Body of pancreas (tissue), 4 donors: ENCODE data around the gene TNFAIP8L2. TPM values are rescaled to one million over a fixed set of nuclear protein-coding genes. Genes with fewer than 3 reads are reported as not detected.
"Not testable (repeated sequence)": the region's sequence is repeated elsewhere in the genome, so short reads cannot be mapped to it uniquely, and the experiment has no call there.

ENCODE experiments used
- ATAC-seq: fragments of 150-250 bp; one replicate; pipeline ENCODE4 v1.9.1; 2016
- DNase-seq, 4 donors: peaks; one replicate each; pipeline ENCODE4 v3.0.0-alpha.2; 2019
- H3K27ac ChIP-seq, 4 donors: fragments of 200-600 bp; sonication (generic); 1 replicate in 3 of 4; 2 replicates in 1 of 4; pipeline versions ENCODE4 v1.5.1 to v1.6.1; 2016 to 2019; ENCODE audit warnings: mild to moderate bottlenecking in 1 of 4, mixed read lengths in 1 of 4, moderate library complexity in 1 of 4
- H3K27me3 ChIP-seq, 2 donors: fragments of 200-600 bp; sonication (generic); one replicate each; pipeline ENCODE4 v1.6.0; 2016; ENCODE audit warnings: mild to moderate bottlenecking in 1 of 2
- H3K36me3 ChIP-seq, 2 donors: fragments of 200-600 bp; sonication (generic); replicated peaks in 1 of 2; 2 replicates each; pipeline ENCODE4 v1.5.1; 2016; ENCODE audit warnings: low read depth in 2 of 2; ENCODE audit not compliant: insufficient read depth in 1 of 2
- H3K4me1 ChIP-seq: fragments of 200-600 bp; sonication (generic); one replicate; pipeline ENCODE4 v1.6.0; 2016
- H3K4me3 ChIP-seq, 2 donors: fragments of 200-600 bp; sonication (generic); 1 replicate in 1 of 2; 2 replicates in 1 of 2; pipeline ENCODE4 v1.5.1; 2016 to 2019
- H3K9me3 ChIP-seq, 3 donors: fragments of 200-600 bp; sonication (generic); 1 replicate in 2 of 3; 2 replicates in 1 of 3; pipeline ENCODE4 v1.5.1; 2016
- CTCF ChIP-seq, 7 experiments: fragments of 450-650 bp in 4 of 7; fragments of 200-600 bp in 3 of 7; sonication (generic) in 3 of 7; IDR thresholded peaks; one replicate each; pipeline ENCODE4 v1.5.1; 2016 to 2019; ENCODE audit warnings: antibody characterized with exemption in 7 of 7
- POLR2A ChIP-seq, 3 donors: fragments of 450-650 bp; IDR thresholded peaks; one replicate each; pipeline ENCODE4 v1.6.1; 2016; ENCODE audit warnings: antibody characterized with exemption in 3 of 3, mild to moderate bottlenecking in 2 of 3
- WGBS, 2 donors: methylation state at CpG; one replicate each; pipeline ENCODE4 v1.1.5; 2017; 5-methylcytosine and 5-hydroxymethylcytosine counted together
- intact Hi-C: fragments of 100-400 bp; cut with DNase I; formaldehyde crosslinking; loops from one replicate; pipeline ENCODE4 v1.15.1; 2023
- total RNA-seq, 2 donors: library from RNA; depleted of rRNA; stranded (reverse); fragments of >200 nt; gene quantifications; one replicate each; pipeline ENCODE4 v1.1.0, GENCODE V29; 2016

TNFAIP8L2 gene
- total RNA-seq, 2 donors from 2014 or later = 0.99 to 1.6 TPM

- Histone ChIP-seq H3K27me3 (no peaks in the 10 kb centered on the region), H3K36me3 (peaks cover 0 to 24% of the 10 kb centered on the region in 2 donors), H3K27ac (no peak overlapping the region), H3K4me3 (no peak overlapping the region), H3K4me1 (no peaks in the 10 kb centered on the region), H3K9me3 (no peaks in the 10 kb centered on the region)
- WGBS, 2 donors = 93 to 97% methylated on average over 16 to 17 of the region's 17 CpGs
- DNase-seq (no peak), ATAC-seq (no peak)
- TF ChIP-seq POLR2A (IDR thresholded peaks at IDR 0.05) = no peak
- no peak for TF ChIP-seq CTCF (IDR thresholded peaks at IDR 0.05)
- intact Hi-C loops = no loop called here
Measured at GRCh38 chr1:151176514-151177045, 20.1 kb downstream of the TNFAIP8L2 start.

GRCh38 chr1:151184211-151184610 is 27.8 kb downstream of the TNFAIP8L2 start:
- 86 to 92% methylated on average over 10 of the region's 10 CpGs for WGBS, 2 donors
- intact Hi-C loops = no loop called here
- H3K27ac ChIP-seq = no peak overlapping the region
- no peaks in the 10 kb centered on the region for H3K27me3 ChIP-seq
- no peak overlapping the region for H3K4me3 ChIP-seq
- no peak for TF ChIP-seq CTCF (IDR thresholded peaks at IDR 0.05)
- TF ChIP-seq POLR2A (IDR thresholded peaks at IDR 0.05) = no peak
- H3K36me3 ChIP-seq = peaks cover 9 to 38% of the 10 kb centered on the region in 2 donors
- H3K4me1 ChIP-seq = peaks cover 12% of the 10 kb centered on the region
- no peaks in the 10 kb centered on the region for H3K9me3 ChIP-seq
- DNase-seq (no peak), ATAC-seq (no peak)

- TF ChIP-seq POLR2A (IDR thresholded peaks at IDR 0.05) = no peak
- no peak for TF ChIP-seq CTCF (IDR thresholded peaks at IDR 0.05)
- Histone ChIP-seq H3K27me3 (no peaks in the 10 kb centered on the region), H3K4me1 (peaks cover 18% of the 10 kb centered on the region), H3K4me3 (no peak overlapping the region), H3K9me3 (no peaks in the 10 kb centered on the region), H3K27ac (no peak overlapping the region), H3K36me3 (peaks cover 9 to 26% of the 10 kb centered on the region in 2 donors)
- ATAC-seq (no peak), DNase-seq (peak in 1 of 4 donors; percentile 9)
- intact Hi-C loops = no loop called here
- 68 to 88% methylated on average over 1 of the region's 1 CpG for WGBS, 2 donors
Measured at GRCh38 chr1:151187205-151187604, 30.8 kb downstream of the TNFAIP8L2 start.

- DNase-seq, ATAC-seq, H3K9me3 ChIP-seq, H3K27me3 ChIP-seq, H3K4me3 ChIP-seq, intact Hi-C loops, H3K27ac ChIP-seq: not testable (repeated sequence)
- WGBS, 2 donors = 34 to 43% methylated on average over 5 to 8 of the region's 8 CpGs
- peaks cover 6 to 13% of the 10 kb centered on the region in 2 donors for H3K36me3 ChIP-seq
- peaks cover 18% of the 10 kb centered on the region for H3K4me1 ChIP-seq
Measured at GRCh38 chr1:151188667-151189066, 32.2 kb downstream of the TNFAIP8L2 start.

GRCh38 chr1:151189637-151190445 is 33.4 kb downstream of the TNFAIP8L2 start, which contains the start of gene VPS72:
TSS of gene VPS72 (minus strand) at chr1:151190197. CDS start at chr1:151190121, 76 bp downstream.
- TF ChIP-seq POLR2A (IDR thresholded peaks at IDR 0.05) (peak in 2 of 3 donors; percentile 66 to 70), CTCF (IDR thresholded peaks at IDR 0.05) (peak in 4 of 7 experiments; percentile 35 to 47 (median 42))
- ATAC-seq (peak; percentile 99), DNase-seq (peak; percentile 80 to 90 (median 88))
- peaks cover 18% of the 10 kb centered on the region for H3K4me1 ChIP-seq
- H3K4me3 ChIP-seq = peak within 1 kb of the TSS; percentile 67 to 78
- intact Hi-C loops = no loop called here
- 1% methylated on average over 28 to 42 of the region's 42 CpGs for WGBS, 2 donors
- no peaks in the 10 kb centered on the region for H3K9me3 ChIP-seq
- peak within 1 kb of the TSS; percentile 33 to 82 (median 70) for H3K27ac ChIP-seq
- no peaks in the 10 kb centered on the region for H3K27me3 ChIP-seq
- H3K36me3 ChIP-seq = peaks cover 0 to 4% of the 10 kb centered on the region in 2 donors
